GM12873 (cell line): ENCODE measurements around the gene CNTNAP2.
A peak's percentile ranks its signal among the peaks of the same experiment; 100 is the strongest.

Source experiments
- TF ChIP-seq, protein P1 (sequence below): IDR thresholded peaks from 2 replicates; pipeline ENCODE4 v1.5.1; 2012; ENCODE audit warnings: low read depth, mild to moderate bottlenecking, moderate library complexity, low read length, control low read depth; ENCODE audit not compliant: insufficient read depth; ENCODE audit errors: missing control alignments

CNTNAP2 gene

DNA sequence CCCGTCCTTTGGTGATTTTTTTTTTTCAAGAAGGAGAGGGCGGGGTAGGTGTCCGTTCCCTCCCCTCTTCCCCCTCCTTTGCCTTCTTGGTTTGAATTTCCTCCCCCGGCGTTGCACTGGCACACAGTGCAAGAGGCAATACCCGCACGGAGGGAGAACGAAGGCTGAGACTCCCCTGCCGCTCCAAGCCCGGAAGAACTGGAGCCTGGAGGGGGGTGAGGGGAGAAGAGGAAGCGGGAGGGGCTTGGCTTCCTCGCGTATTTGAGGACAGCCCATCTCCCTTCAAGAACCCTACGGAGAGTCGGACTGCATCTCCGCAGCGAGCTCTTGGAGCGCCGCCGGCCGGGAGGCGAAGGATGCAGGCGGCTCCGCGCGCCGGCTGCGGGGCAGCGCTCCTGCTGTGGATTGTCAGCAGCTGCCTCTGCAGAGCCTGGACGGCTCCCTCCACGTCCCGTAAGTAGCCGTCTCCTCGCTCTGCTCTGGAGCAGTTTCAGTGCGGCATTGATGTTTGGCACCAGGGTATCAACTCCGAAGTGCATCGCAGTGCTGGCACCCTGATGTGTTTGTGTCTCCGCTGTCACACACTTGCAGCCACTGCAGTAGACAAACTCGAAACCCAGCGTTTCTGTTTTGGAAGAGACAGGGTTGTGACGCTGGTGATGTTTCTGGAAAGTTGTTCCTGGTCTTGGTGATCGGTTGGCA is at the start of gene CNTNAP2:
TSS of gene CNTNAP2 (plus strand) at position 281 of the 702 bp plus-strand sequence. CDS start at position 357, 76 bp downstream.
- TF ChIP-seq, protein P1, sequence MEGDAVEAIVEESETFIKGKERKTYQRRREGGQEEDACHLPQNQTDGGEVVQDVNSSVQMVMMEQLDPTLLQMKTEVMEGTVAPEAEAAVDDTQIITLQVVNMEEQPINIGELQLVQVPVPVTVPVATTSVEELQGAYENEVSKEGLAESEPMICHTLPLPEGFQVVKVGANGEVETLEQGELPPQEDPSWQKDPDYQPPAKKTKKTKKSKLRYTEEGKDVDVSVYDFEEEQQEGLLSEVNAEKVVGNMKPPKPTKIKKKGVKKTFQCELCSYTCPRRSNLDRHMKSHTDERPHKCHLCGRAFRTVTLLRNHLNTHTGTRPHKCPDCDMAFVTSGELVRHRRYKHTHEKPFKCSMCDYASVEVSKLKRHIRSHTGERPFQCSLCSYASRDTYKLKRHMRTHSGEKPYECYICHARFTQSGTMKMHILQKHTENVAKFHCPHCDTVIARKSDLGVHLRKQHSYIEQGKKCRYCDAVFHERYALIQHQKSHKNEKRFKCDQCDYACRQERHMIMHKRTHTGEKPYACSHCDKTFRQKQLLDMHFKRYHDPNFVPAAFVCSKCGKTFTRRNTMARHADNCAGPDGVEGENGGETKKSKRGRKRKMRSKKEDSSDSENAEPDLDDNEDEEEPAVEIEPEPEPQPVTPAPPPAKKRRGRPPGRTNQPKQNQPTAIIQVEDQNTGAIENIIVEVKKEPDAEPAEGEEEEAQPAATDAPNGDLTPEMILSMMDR: no peak

DNA sequence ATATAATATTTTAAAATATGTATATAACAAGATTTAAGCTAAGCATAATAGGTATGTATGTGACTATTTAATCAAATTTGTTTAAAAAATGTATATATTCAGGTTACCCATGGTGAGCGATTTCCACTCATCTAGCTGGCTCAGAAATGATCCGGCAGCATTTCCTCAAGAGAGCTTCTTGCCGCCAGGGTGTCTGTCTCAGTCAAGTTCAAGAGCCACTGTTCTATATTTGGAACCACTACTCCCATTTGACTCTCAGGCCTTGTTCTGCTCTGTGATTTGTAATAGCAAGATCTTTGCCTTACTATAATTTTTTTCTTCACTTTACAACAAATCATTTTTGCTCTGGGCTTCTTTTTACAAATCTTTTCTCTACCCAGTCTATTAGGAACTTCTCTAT is 48.7 kb upstream of the CNTNAP2 start:
- TF ChIP-seq, protein P1: no peak

DNA sequence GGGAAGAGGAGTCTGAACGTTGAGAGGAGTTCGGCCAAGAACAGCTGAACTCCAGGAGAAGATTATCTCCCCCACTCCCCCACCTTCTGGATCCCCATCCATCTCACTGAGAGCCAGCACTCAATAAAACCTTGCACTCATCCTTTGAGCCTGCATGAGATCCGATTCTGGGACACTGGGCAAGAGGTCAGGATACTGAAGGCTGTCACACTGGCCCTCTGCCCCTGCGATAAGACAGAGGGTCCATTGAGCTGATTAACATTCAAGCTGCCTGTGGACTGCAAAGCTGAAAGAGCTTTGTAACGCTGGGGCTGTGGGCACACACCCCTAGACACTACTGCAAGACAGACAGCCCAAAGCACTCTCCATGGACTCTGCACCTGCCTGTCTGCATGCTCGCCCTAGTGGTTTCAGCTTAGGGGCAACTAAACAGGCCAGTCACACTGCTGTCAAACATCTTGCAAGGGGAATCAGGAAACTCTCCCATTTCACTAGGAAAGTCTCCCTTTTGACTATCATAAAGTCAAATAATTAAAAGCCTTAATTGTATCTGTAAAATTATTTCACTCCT is 42.3 kb upstream of the CNTNAP2 start:
- TF ChIP-seq, protein P1: no peak

DNA sequence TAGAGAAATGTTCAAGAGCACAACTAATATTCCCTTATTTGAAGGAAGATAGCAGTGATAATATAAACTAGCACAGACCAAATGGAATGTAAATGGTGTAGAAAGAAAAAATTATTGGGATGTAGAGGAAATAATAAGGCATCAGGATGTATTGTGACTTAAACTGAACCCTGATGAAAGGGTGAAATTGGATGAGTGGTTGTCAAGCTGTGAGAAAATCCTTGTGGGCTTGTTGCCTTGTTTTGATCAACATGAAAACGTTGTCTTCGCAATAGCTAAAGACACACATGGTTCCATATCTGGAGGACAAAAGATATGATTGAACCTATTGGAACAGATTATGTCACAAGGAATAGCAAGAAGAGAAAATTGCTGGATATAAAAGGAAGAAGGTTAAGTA is 40.3 kb upstream of the CNTNAP2 start:
- TF ChIP-seq, protein P1: no peak

DNA sequence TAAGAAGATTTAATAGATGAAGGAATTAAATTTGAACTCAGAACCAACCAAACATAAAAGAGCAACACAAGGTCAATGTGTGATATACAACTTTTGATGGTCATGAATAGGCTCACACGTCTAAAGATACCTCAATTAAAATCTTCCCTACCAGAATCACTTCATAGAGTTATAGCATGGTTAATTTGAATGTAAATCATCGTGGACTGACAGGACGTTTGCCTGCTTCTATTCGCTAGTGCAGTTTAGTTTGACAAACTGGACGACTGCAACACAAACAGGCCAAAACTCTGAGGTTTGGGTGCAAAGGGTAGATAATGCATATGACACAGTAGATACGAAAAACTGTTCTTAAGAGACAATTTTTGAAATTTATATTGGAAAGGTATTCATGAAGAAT is 32.5 kb upstream of the CNTNAP2 start:
- TF ChIP-seq, protein P1: no peak

DNA sequence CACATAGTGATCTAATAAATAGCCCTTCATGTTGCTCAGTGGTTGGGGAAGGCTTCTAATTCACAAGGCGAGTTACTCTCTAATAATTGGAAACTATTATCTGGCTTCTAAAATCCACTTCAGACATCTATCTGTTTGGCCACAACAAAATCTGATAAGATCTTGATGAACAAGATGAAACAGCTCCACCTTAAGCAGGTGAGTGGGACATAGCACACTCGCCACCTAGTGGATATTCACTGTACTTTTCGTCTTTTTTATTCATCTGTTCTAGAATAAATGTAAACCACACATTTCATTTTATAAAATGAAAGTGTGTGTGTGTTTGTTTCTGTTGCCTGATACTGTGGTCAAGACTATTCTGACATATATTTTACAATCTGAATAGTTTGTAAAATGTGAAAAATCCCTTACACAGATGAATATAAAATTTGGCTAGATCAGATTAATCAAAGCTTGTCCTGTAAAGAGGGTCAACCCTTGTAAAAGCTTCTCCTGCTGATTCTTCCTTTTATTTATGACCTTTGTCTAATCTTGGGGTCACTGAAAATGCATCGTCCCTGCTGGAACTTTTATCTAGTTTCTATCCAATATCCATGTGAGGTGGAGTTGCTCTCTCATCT is 26.5 kb upstream of the CNTNAP2 start:
- TF ChIP-seq, protein P1: peak; percentile 66

DNA sequence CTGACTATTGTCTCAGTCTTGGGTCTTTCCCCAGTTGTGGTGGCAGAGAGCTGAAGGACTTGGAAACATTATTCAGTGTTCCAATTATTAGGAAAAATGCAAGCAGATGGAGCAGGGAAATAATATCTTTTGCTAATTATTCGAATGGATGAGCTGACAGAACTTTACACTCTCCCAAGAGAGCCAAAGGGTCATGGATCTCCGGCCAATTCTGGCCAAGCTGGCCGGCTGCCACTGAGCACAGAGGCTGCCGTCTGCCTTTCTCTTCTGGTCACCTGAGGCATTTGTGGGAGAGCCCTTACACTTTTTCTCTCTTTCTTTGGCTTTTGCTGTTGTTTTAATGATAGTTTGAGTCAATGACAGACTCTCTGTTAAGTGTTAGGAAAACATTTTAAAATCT is 22.2 kb upstream of the CNTNAP2 start:
- TF ChIP-seq, protein P1: no peak
